ENCODE data around the gene PLXDC1. TPM values are rescaled to one million over a fixed set of nuclear protein-coding genes. Genes with fewer than 3 reads are reported as not detected.
A peak's percentile ranks its signal among the peaks of the same experiment; 100 is the strongest.

The PLXDC1 gene
- total RNA-seq, 2 donors from 2014 or later, result 6.5 TPM; not detected in 1

- DNase-seq (no peak), ATAC-seq (no peak)
- H3K9me3 ChIP-seq, result no peaks in the 10 kb centered on the region
- H3K27ac ChIP-seq, result peak overlapping the region; percentile 15 to 53 (median 44)
- 85 to 93% methylated on average over 3 to 7 of the region's 7 CpGs for WGBS, 2 donors
- peaks cover 15% of the 10 kb centered on the region for H3K4me1 ChIP-seq
- TF ChIP-seq CTCF (IDR thresholded peaks at IDR 0.05), result no peak
- TF ChIP-seq POLR2A (IDR thresholded peaks at IDR 0.05), result no peak
- intact Hi-C loops (cut with DNase I), result loop anchor here (10.0 kb wide), 1 partner anchor 69 kb away; no protein-coding TSS in a partner anchor
- no peak overlapping the region for H3K4me3 ChIP-seq
- no peaks in the 10 kb centered on the region for H3K36me3 ChIP-seq (replicated peaks in 1 of 2; ENCODE audit: insufficient read depth in 1 of 2, low read depth in 2 of 2)
- no peaks in the 10 kb centered on the region for H3K27me3 ChIP-seq
Measured at GRCh38 chr17:39143552-39144093, 7.8 kb downstream of the PLXDC1 start.

- TF ChIP-seq CTCF (IDR thresholded peaks at IDR 0.05) (no peak), POLR2A (IDR thresholded peaks at IDR 0.05) (no peak)
- Histone ChIP-seq H3K27ac (no peak overlapping the region), H3K9me3 (no peaks in the 10 kb centered on the region), H3K4me3 (no peak overlapping the region), H3K4me1 (peaks cover 15% of the 10 kb centered on the region), H3K27me3 (no peaks in the 10 kb centered on the region), H3K36me3 (replicated peaks in 1 of 2; ENCODE audit: insufficient read depth in 1 of 2, low read depth in 2 of 2) (no peaks in the 10 kb centered on the region)
- no peak for DNase-seq
- intact Hi-C loops (cut with DNase I), result loop anchor here (10.0 kb wide), 1 partner anchor 67 kb away; no protein-coding TSS in a partner anchor
- WGBS, 2 donors, result 86 to 88% methylated on average over 11 of the region's 11 CpGs
- no peak for ATAC-seq
Measured at GRCh38 chr17:39141915-39142664, 9.3 kb downstream of the PLXDC1 start.

GRCh38 chr17:39141294-39141693, 10.1 kb downstream of the PLXDC1 start:
- Histone ChIP-seq H3K27ac (no peak overlapping the region), H3K27me3 (no peaks in the 10 kb centered on the region), H3K4me1 (peaks cover 15% of the 10 kb centered on the region), H3K9me3 (no peaks in the 10 kb centered on the region), H3K36me3 (replicated peaks in 1 of 2; ENCODE audit: insufficient read depth in 1 of 2, low read depth in 2 of 2) (no peaks in the 10 kb centered on the region), H3K4me3 (no peak overlapping the region)
- TF ChIP-seq CTCF (IDR thresholded peaks at IDR 0.05) (no peak), POLR2A (IDR thresholded peaks at IDR 0.05) (no peak)
- DNase-seq (no peak), ATAC-seq (no peak)
- intact Hi-C loops (cut with DNase I), result loop anchor here (10.0 kb wide), 1 partner anchor 66 kb away; no protein-coding TSS in a partner anchor
- WGBS, 2 donors, result 88 to 93% methylated on average over 5 of the region's 5 CpGs

- 82 to 92% methylated on average over 6 to 9 of the region's 9 CpGs for WGBS, 2 donors
- Histone ChIP-seq H3K4me1 (peaks cover 8% of the 10 kb centered on the region), H3K27me3 (no peaks in the 10 kb centered on the region), H3K9me3 (no peaks in the 10 kb centered on the region), H3K36me3 (replicated peaks in 1 of 2; ENCODE audit: insufficient read depth in 1 of 2, low read depth in 2 of 2) (no peaks in the 10 kb centered on the region), H3K27ac (no peak overlapping the region), H3K4me3 (no peak overlapping the region)
- no peak for DNase-seq
- intact Hi-C loops (cut with DNase I), result no loop called here
- TF ChIP-seq CTCF (IDR thresholded peaks at IDR 0.05), result no peak
- no peak for TF ChIP-seq POLR2A (IDR thresholded peaks at IDR 0.05)
- no peak for ATAC-seq
Measured at GRCh38 chr17:39139561-39139960, 11.9 kb downstream of the PLXDC1 start.

Data from body of pancreas (tissue), 4 donors.